Cardiac muscle cell (in vitro differentiated cells and primary cell): ENCODE data around the gene KIAA1671. TPM values are rescaled to one million over a fixed set of nuclear protein-coding genes. Genes with fewer than 3 reads are reported as not detected.

ENCODE experiments used
- DNase-seq, 2 donors: peaks; one replicate each; pipeline versions ENCODE4 v3.0.0 to v3.0.0-alpha.2; 2010 to 2017; ENCODE audit warnings: low read depth in 1 of 2, low spot score in 1 of 2
- H3K27ac ChIP-seq: fragments of 200-600 bp; sonication (generic); 2 replicates; pipeline ENCODE4 v1.5.1; 2016
- H3K27me3 ChIP-seq: fragments of 200-600 bp; sonication (generic); 2 replicates; pipeline ENCODE4 v1.6.0; 2016; ENCODE audit warnings: control low read depth
- H3K36me3 ChIP-seq: fragments of 200-600 bp; sonication (generic); 2 replicates; pipeline ENCODE4 v1.5.1; 2016; ENCODE audit warnings: control low read depth
- H3K4me1 ChIP-seq: fragments of 200-600 bp; sonication (generic); 2 replicates; pipeline ENCODE4 v1.8.1; 2017; ENCODE audit warnings: low read depth, mild to moderate bottlenecking, mixed run types
- H3K4me3 ChIP-seq: fragments of 200-600 bp; sonication (generic); 2 replicates; pipeline ENCODE4 v1.5.1; 2016; ENCODE audit warnings: mild to moderate bottlenecking
- H3K9me3 ChIP-seq: fragments of 200-600 bp; sonication (generic); 2 replicates; pipeline ENCODE4 v1.5.1; 2017; ENCODE audit warnings: low read depth, mild to moderate bottlenecking, control low read depth
- polyA plus RNA-seq: library from polyadenylated mRNA; unstranded; fragments of >200 nt; fragmentation: Nextera tagmentation; extraction: Ambion mirVana; gene quantifications from 2 replicates; pipeline ENCODE4 v1.2.1, GENCODE V29; 2016
- total RNA-seq: library from RNA; depleted of rRNA; stranded (reverse); fragments of >200 nt; gene quantifications from 2 replicates; pipeline ENCODE4 v1.2.3, GENCODE V29; 2016
- TF ChIP-seq, protein P1 (sequence below): IDR thresholded peaks from 2 replicates; pipeline ENCODE4 v1.5.1; 2012; ENCODE audit warnings: low read depth, mild to moderate bottlenecking, low read length

Gene KIAA1671
- total and polyA plus RNA-seq, 2 experiments from 2014 or later: 10.9 to 37.3 TPM

GRCh38 chr22:24977370-24978221 lies 25.1 kb downstream of the KIAA1671 start:
- H3K4me3 ChIP-seq: no peak overlapping the region
- DNase-seq: peak; percentile 41 to 78
- H3K9me3 ChIP-seq: no peaks in the 10 kb centered on the region
- peaks cover 32% of the 10 kb centered on the region for H3K4me1 ChIP-seq
- H3K27me3 ChIP-seq: no peaks in the 10 kb centered on the region
- no peaks in the 10 kb centered on the region for H3K36me3 ChIP-seq
- peak overlapping the region; percentile 89 for H3K27ac ChIP-seq
- TF ChIP-seq, protein P1, sequence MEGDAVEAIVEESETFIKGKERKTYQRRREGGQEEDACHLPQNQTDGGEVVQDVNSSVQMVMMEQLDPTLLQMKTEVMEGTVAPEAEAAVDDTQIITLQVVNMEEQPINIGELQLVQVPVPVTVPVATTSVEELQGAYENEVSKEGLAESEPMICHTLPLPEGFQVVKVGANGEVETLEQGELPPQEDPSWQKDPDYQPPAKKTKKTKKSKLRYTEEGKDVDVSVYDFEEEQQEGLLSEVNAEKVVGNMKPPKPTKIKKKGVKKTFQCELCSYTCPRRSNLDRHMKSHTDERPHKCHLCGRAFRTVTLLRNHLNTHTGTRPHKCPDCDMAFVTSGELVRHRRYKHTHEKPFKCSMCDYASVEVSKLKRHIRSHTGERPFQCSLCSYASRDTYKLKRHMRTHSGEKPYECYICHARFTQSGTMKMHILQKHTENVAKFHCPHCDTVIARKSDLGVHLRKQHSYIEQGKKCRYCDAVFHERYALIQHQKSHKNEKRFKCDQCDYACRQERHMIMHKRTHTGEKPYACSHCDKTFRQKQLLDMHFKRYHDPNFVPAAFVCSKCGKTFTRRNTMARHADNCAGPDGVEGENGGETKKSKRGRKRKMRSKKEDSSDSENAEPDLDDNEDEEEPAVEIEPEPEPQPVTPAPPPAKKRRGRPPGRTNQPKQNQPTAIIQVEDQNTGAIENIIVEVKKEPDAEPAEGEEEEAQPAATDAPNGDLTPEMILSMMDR: no peak

DNA sequence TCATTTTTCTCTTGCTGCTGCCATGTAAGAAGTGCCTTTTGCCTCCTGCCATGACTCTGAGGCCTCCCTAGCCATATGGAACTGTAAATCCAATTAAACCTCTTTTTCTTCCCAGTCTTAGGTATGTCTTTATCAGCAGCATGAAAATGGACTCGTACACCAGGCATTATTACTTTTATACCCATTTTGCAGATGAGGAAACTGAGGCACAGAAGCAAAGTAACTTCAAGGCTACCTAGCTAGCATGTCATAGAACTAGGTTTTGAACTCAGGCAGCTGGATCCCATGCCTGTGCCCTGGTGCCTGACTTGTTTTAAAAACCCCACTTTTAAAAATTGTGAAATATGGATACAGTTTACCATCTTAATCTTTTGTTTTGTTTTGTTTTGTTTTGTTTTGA lies 25.8 kb downstream of the KIAA1671 start:
- Histone ChIP-seq H3K9me3 (no peaks in the 10 kb centered on the region), H3K4me1 (peaks cover 32% of the 10 kb centered on the region), H3K4me3 (no peak overlapping the region), H3K27ac (peak overlapping the region; percentile 89), H3K36me3 (no peaks in the 10 kb centered on the region), H3K27me3 (no peaks in the 10 kb centered on the region)
- no peak for DNase-seq
- TF ChIP-seq, protein P1: no peak

DNA sequence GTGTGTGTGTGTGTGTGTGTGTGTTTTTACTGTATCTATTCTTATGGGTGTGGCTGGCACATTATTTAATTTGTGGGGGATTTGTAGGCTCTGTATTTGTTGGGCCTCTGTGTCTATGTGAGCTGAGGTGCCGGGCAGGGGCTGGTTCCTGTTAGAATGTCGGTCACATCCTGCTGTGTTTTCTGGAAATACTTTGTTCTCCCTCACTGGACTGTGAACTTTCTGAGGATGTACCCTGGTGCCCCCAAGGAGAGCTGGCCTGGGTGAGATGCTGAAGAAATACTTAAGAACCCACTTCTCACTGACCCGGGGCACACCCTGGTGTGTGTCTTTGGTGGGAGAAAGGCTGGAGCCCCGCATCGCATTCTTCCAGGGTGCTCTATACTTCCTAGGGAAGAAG lies 28.6 kb downstream of the KIAA1671 start:
- Histone ChIP-seq H3K27ac (peak overlapping the region; percentile 17), H3K27me3 (no peaks in the 10 kb centered on the region), H3K4me1 (peaks cover 21% of the 10 kb centered on the region), H3K4me3 (no peak overlapping the region), H3K9me3 (no peaks in the 10 kb centered on the region), H3K36me3 (no peaks in the 10 kb centered on the region)
- DNase-seq: no peak
- TF ChIP-seq, protein P1: no peak

DNA sequence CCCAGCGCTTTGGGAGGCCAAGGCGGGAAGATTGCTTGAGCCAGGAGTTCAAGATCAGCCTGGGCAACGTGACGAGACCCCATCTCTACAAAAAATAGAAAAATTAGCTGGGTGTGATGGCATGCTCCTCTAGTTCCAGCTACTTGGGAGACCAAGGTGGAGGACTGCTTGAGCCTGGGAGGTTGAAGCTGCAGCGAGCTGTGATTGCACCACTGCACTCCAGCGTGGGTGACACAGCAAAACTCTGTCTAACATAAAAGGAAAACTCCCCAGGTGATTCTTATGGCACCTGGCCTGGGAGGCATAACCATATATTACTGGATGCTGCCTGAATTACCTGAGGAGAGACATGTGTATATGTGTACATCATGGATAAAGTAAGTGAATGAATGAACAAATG lies 29.1 kb downstream of the KIAA1671 start:
- Histone ChIP-seq H3K4me3 (no peak overlapping the region), H3K27me3 (no peaks in the 10 kb centered on the region), H3K27ac (no peak overlapping the region), H3K9me3 (no peaks in the 10 kb centered on the region), H3K4me1 (peaks cover 15% of the 10 kb centered on the region), H3K36me3 (no peaks in the 10 kb centered on the region)
- TF ChIP-seq, protein P1: no peak
- no peak for DNase-seq

GRCh38 chr22:24982301-24983056 lies 30.0 kb downstream of the KIAA1671 start:
- TF ChIP-seq, protein P1: no peak
- H3K9me3 ChIP-seq: no peaks in the 10 kb centered on the region
- peaks cover 7% of the 10 kb centered on the region for H3K4me1 ChIP-seq
- peak overlapping the region; percentile 56 for H3K27ac ChIP-seq
- no peaks in the 10 kb centered on the region for H3K36me3 ChIP-seq
- no peak overlapping the region for H3K4me3 ChIP-seq
- no peak for DNase-seq
- H3K27me3 ChIP-seq: no peaks in the 10 kb centered on the region
